SH-SY5Y (cell line): ENCODE measurements around the gene ANKDD1A.

Experiments used
- GATA2 ChIP-seq: IDR thresholded peaks from 2 replicates; pipeline ENCODE4 v1.6.1; 2011; ENCODE audit warnings: mild to moderate bottlenecking, low read depth, low read length
- GATA3 ChIP-seq: IDR thresholded peaks from 2 replicates; pipeline ENCODE4 v1.6.1; 2011; ENCODE audit warnings: low read depth, mild to moderate bottlenecking, low read length, moderate library complexity

DNA sequence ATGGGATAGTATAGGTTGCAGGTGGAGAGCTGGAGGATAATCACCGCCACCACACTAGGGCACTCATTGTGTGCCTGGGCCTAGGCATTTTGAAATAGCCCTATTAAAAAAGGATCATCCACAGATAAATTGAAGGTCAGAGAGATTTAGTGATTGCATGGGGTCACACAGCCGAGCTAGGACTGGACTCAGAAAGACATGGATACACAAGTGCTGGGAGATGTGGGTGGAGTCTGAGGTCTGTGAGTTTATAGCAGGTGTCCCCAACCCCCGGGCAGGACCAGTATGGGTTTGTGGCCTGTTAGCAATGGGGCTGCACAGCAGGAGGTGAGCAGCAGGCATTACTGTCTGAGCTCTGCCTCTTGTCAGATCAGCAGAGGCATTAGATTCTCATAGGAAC lies 5.3 kb upstream of the ANKDD1A start:
- no peak for TF ChIP-seq GATA3
- TF ChIP-seq GATA2 = no peak
